BLaER1 (cell line): ENCODE results near the gene ZNF486.
A peak's percentile ranks its signal among the peaks of the same experiment; 100 is the strongest.
"Not testable (repeated sequence)": the region's sequence is repeated elsewhere in the genome, so short reads cannot be mapped to it uniquely, and the experiment has no call there.

Source experiments
- H3K27ac ChIP-seq: shearing (Covaris generic); formaldehyde crosslinking; 2 replicates; pipeline ENCODE4 v1.8.1; 2022
- H3K27me3 ChIP-seq: shearing (Covaris generic); formaldehyde crosslinking; 2 replicates; pipeline ENCODE4 v1.8.1; 2022
- H3K36me3 ChIP-seq: shearing (Covaris generic); formaldehyde crosslinking; 2 replicates; pipeline ENCODE4 v1.8.1; 2022
- H3K4me1 ChIP-seq: shearing (Covaris generic); formaldehyde crosslinking; 2 replicates; pipeline ENCODE4 v1.8.1; 2022
- H3K4me2 ChIP-seq: shearing (Covaris generic); formaldehyde crosslinking; 2 replicates; pipeline ENCODE4 v1.8.1; 2022
- H3K4me3 ChIP-seq: shearing (Covaris generic); formaldehyde crosslinking; 2 replicates; pipeline ENCODE4 v1.8.1; 2022
- H3K9ac ChIP-seq: shearing (Covaris generic); formaldehyde crosslinking; 2 replicates; pipeline ENCODE4 v1.8.1; 2022
- H3K9me3 ChIP-seq: shearing (Covaris generic); formaldehyde crosslinking; 2 replicates; pipeline ENCODE4 v1.8.1; 2022
- H4K20me1 ChIP-seq: shearing (Covaris generic); formaldehyde crosslinking; 2 replicates; pipeline ENCODE4 v1.8.1; 2022
- Cebpa-rat ChIP-seq: shearing (Covaris generic); IDR thresholded peaks from 2 replicates; pipeline ENCODE4 v1.8.1; 2022

ZNF486 gene

DNA sequence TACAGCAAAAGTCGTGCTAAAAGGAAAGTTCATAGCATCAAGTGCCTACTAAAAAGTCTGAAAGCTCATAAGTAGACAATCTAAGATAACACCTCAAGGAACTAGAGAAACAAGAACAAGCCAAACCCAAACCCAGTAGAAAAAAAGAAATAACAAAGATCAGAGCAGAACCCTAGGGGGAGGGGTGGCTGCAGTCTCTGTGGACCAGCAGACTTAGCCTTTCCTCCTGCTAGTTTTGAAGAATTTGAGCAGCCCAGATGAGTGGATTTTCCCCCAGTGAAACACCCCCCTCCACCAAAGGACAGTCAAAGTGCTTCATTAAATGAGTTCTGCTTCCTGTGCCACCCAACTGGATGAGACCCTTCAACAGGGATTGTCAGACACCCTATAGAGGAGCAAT lies 2.6 kb upstream of the ZNF486 start:
- H3K36me3 ChIP-seq, result peaks cover 37% of the 10 kb centered on the region
- peaks cover 34% of the 10 kb centered on the region for H3K4me1 ChIP-seq
- no peaks in the 10 kb centered on the region for H3K27me3 ChIP-seq
- no peak overlapping the region for H3K27ac ChIP-seq
- TF ChIP-seq Cebpa-rat, result no peak
- H3K4me3 ChIP-seq, result no peak overlapping the region; the same call in 1 of the 2 replicates
- H3K9ac ChIP-seq, result no peak overlapping the region
- no peaks in the 10 kb centered on the region for H4K20me1 ChIP-seq
- no peak overlapping the region for H3K4me2 ChIP-seq
- H3K9me3 ChIP-seq, result peaks cover 73% of the 10 kb centered on the region

GRCh38 chr19:20165971-20166592 lies 932 bp upstream of the ZNF486 start:
- H4K20me1 ChIP-seq, result no peaks in the 10 kb centered on the region
- H3K27me3 ChIP-seq, result no peaks in the 10 kb centered on the region
- H3K9me3 ChIP-seq, result peaks cover 89% of the 10 kb centered on the region
- no peak overlapping the region for H3K4me2 ChIP-seq
- H3K4me3 ChIP-seq, result no peak overlapping the region
- peaks cover 53% of the 10 kb centered on the region for H3K36me3 ChIP-seq
- no peak overlapping the region for H3K9ac ChIP-seq
- TF ChIP-seq Cebpa-rat, result no peak
- peak overlapping the region; percentile 41; the same call in 1 of the 2 replicates for H3K27ac ChIP-seq
- H3K4me1 ChIP-seq, result peaks cover 32% of the 10 kb centered on the region

GRCh38 chr19:20167651-20168122 lies 673 bp downstream of the ZNF486 start:
- H3K9ac ChIP-seq, result peak overlapping the region; percentile 85
- H3K4me2 ChIP-seq, result peak overlapping the region; percentile 73

GRCh38 chr19:20171285-20171684 lies 4.3 kb downstream of the ZNF486 start:
- no peaks in the 10 kb centered on the region for H4K20me1 ChIP-seq
- peaks cover 86% of the 10 kb centered on the region for H3K36me3 ChIP-seq
- peaks cover 7% of the 10 kb centered on the region; the same call in 1 of the 2 replicates for H3K4me1 ChIP-seq
- peak overlapping the region; percentile 28; the same call in 1 of the 2 replicates for H3K4me3 ChIP-seq
- no peaks in the 10 kb centered on the region for H3K27me3 ChIP-seq
- no peak overlapping the region for H3K27ac ChIP-seq
- no peak overlapping the region for H3K9ac ChIP-seq
- no peak overlapping the region for H3K4me2 ChIP-seq
- TF ChIP-seq Cebpa-rat, result no peak
- peaks cover 95% of the 10 kb centered on the region for H3K9me3 ChIP-seq

More at GRCh38 chr19:20167651-20168122, 673 bp downstream of the ZNF486 start:
- H3K9me3 ChIP-seq, result peaks cover 95% of the 10 kb centered on the region
- H4K20me1 ChIP-seq, result no peaks in the 10 kb centered on the region
- peak overlapping the region; percentile 86 for H3K27ac ChIP-seq
- H3K4me1 ChIP-seq, result peaks cover 16% of the 10 kb centered on the region
- no peak for TF ChIP-seq Cebpa-rat
- peaks cover 69% of the 10 kb centered on the region for H3K36me3 ChIP-seq
- no peaks in the 10 kb centered on the region for H3K27me3 ChIP-seq
- peak overlapping the region; percentile 77 for H3K4me3 ChIP-seq

GRCh38 chr19:20175848-20176247 lies 8.8 kb downstream of the ZNF486 start:
- not testable (repeated sequence) for H3K9ac ChIP-seq, H3K27ac ChIP-seq, H3K4me2 ChIP-seq, H4K20me1 ChIP-seq, H3K4me3 ChIP-seq, H3K27me3 ChIP-seq, H3K4me1 ChIP-seq
- Histone ChIP-seq H3K36me3 (peaks cover 96% of the 10 kb centered on the region), H3K9me3 (peaks cover 97% of the 10 kb centered on the region)

DNA sequence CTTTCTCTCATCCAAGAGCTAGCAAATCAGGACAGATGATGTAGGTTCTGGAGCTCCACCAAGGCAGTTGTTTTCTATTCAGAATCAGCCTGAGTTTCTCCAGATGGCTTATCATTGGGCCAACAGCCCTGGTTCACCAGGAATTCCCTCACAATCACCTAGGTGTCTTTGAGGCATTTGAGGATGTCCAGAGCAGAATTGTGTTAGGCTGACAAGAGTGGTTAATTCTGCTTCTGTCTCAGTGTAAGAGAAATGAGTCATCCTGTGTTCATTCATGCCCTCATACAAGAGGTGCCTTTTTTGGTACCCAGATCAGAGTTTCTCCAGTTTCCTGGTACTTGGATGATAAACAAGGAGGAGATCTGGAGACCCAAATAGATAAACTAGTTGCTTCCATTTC lies 12.9 kb downstream of the ZNF486 start:
- peaks cover 61% of the 10 kb centered on the region for H3K9me3 ChIP-seq
- H3K27ac ChIP-seq, H3K4me1 ChIP-seq, H3K4me2 ChIP-seq, H4K20me1 ChIP-seq, H3K27me3 ChIP-seq, H3K4me3 ChIP-seq, H3K9ac ChIP-seq: not testable (repeated sequence)
- H3K36me3 ChIP-seq, result peaks cover 76% of the 10 kb centered on the region

DNA sequence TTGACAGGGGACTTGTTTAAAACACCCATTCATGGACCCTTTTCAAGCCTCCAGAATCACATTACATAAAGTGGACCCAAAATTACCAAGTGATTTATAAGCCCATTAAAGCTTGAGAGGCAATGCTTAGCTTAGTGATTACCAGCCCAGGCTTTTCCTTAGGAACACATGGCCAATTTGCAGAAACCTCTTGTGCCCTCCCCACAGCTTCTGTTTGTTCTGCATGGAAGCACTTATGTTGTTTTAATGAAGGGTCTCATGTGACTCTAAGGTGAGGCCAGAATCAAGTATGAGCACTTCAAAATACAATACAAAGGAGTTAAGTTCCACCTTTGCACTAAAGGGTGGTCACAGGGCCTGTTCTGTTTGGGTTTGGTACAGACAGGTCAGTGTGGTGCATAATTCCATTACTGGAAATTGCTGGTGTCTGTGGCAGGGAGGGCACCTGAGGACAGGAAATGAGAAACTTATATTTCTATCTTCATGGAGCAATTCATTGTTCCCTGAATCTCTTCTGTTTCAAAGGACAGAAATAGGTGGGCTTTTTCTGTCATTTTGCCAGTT lies 15.3 kb downstream of the ZNF486 start:
- H3K4me1 ChIP-seq, result no peaks in the 10 kb centered on the region
- H4K20me1 ChIP-seq, result peaks cover 6% of the 10 kb centered on the region; the same call in 1 of the 2 replicates
- peaks cover 77% of the 10 kb centered on the region for H3K36me3 ChIP-seq
- no peak overlapping the region for H3K4me3 ChIP-seq
- no peak overlapping the region for H3K4me2 ChIP-seq
- no peaks in the 10 kb centered on the region for H3K27me3 ChIP-seq
- no peak overlapping the region for H3K27ac ChIP-seq
- TF ChIP-seq Cebpa-rat, result no peak
- H3K9ac ChIP-seq, result no peak overlapping the region
- H3K9me3 ChIP-seq, result peaks cover 55% of the 10 kb centered on the region

- H3K4me3 ChIP-seq, result no peak overlapping the region
- peaks cover 76% of the 10 kb centered on the region for H3K36me3 ChIP-seq
- no peak for TF ChIP-seq Cebpa-rat
- no peaks in the 10 kb centered on the region for H3K27me3 ChIP-seq
- H4K20me1 ChIP-seq, result peaks cover 6% of the 10 kb centered on the region; the same call in 1 of the 2 replicates
- peaks cover 53% of the 10 kb centered on the region for H3K9me3 ChIP-seq
- no peaks in the 10 kb centered on the region for H3K4me1 ChIP-seq
- H3K4me2 ChIP-seq, result no peak overlapping the region
- H3K27ac ChIP-seq, result no peak overlapping the region
- H3K9ac ChIP-seq, result no peak overlapping the region
These were observed 19.2 kb downstream of the ZNF486 start for GRCh38 chr19:20186174-20186573.

GRCh38 chr19:20197747-20198146 lies 30.7 kb downstream of the ZNF486 start:
- Histone ChIP-seq H3K9ac (no peak overlapping the region), H3K36me3 (peaks cover 87% of the 10 kb centered on the region)
- no peak for TF ChIP-seq Cebpa-rat

GRCh38 chr19:20209051-20209450 lies 42.0 kb downstream of the ZNF486 start:
- Histone ChIP-seq H3K4me1 (no peaks in the 10 kb centered on the region), H3K9ac (no peak overlapping the region), H3K27me3 (no peaks in the 10 kb centered on the region), H3K4me3 (no peak overlapping the region), H3K4me2 (no peak overlapping the region), H3K36me3 (peaks cover 87% of the 10 kb centered on the region), H3K27ac (no peak overlapping the region), H3K9me3 (peaks cover 38% of the 10 kb centered on the region), H4K20me1 (no peaks in the 10 kb centered on the region)
- TF ChIP-seq Cebpa-rat, result no peak

More at GRCh38 chr19:20197747-20198146, 30.7 kb downstream of the ZNF486 start:
- no peak overlapping the region for H3K4me2 ChIP-seq
- H3K27me3 ChIP-seq, result 0 out of 2 replicates have a peak, but pooled peaks cover 4% of the 10 kb centered on the region
- peak overlapping the region; percentile 35 for H3K4me3 ChIP-seq
- H3K27ac ChIP-seq, result no peak overlapping the region
- H3K9me3 ChIP-seq, result peaks cover 88% of the 10 kb centered on the region
- no peaks in the 10 kb centered on the region for H4K20me1 ChIP-seq
- no peaks in the 10 kb centered on the region for H3K4me1 ChIP-seq

- not testable (repeated sequence) for H3K4me3 ChIP-seq, H4K20me1 ChIP-seq, H3K9ac ChIP-seq, H3K27ac ChIP-seq, H3K4me2 ChIP-seq, H3K4me1 ChIP-seq, H3K27me3 ChIP-seq
- peaks cover 88% of the 10 kb centered on the region for H3K36me3 ChIP-seq
- H3K9me3 ChIP-seq, result peaks cover 68% of the 10 kb centered on the region
These were observed 47.4 kb downstream of the ZNF486 start for GRCh38 chr19:20214366-20214765.

GRCh38 chr19:20221605-20222004 lies 54.6 kb downstream of the ZNF486 start:
- Histone ChIP-seq H3K9me3 (peaks cover 65% of the 10 kb centered on the region), H3K36me3 (peaks cover 89% of the 10 kb centered on the region)
- H3K9ac ChIP-seq, H3K4me2 ChIP-seq, H3K4me3 ChIP-seq, H3K4me1 ChIP-seq, H4K20me1 ChIP-seq, H3K27ac ChIP-seq, H3K27me3 ChIP-seq: not testable (repeated sequence)
